ENCODE results near the gene COL5A3.

DNA sequence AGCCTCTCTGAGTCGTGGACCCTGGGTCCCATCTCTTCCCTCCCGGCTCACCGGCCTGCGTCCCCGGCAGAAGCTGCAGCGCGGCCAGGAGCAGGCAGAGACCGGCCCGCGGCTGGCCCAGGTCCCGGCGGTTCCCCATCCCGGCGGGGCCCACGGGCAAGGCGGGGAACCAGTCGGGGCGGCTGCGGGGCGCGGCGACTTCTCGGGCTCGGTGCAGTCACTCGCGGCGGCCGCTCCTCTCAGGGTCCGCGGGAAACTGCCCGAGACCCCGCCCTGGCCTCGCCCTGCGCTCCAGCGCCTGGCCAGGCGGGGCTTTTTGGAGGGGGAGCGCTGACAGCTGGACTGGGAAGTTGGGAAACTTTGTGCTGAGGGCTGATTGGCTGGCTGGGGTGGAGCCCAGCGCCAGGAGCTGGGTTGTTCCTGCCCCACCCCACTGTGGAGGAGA lies at the start of gene COL5A3:
- TF ChIP-seq CTCF (IDR thresholded peaks at IDR 0.05; ENCODE audit: low read length) = no peak
- TF ChIP-seq EZH2 (optimal IDR thresholded peaks at IDR 0.05; ENCODE audit: low read depth, low read length) = no peak
